Heart right ventricle (tissue), 16 donors: ENCODE results near the gene GMPPA. TPM values are rescaled to one million over a fixed set of nuclear protein-coding genes. Genes with fewer than 3 reads are reported as not detected.

Experiments used
- ATAC-seq, 8 donors: fragments of 200-7000 bp; cut with Tn5 transposase; one replicate each; pipeline ENCODE4 v1.9.1; 2020; ENCODE audit warnings: mild to moderate bottlenecking in 8 of 8, moderate library complexity in 8 of 8, moderate number of reproducible peaks in 1 of 8
- DNase-seq, 2 donors: peaks; one replicate each; pipeline ENCODE4 v3.0.0-alpha.2; 2020
- H3K27ac ChIP-seq, 10 donors: fragments of 200-600 bp; sonication (generic) in 2 of 10; one replicate each; pipeline versions ENCODE4 v1.5.0 to v1.8.0; 2020 to 2022; ENCODE audit warnings: mild to moderate bottlenecking in 3 of 10
- H3K27me3 ChIP-seq, 7 donors: fragments of 200-600 bp; one replicate each; pipeline ENCODE4 v1.8.0; 2021 to 2022; ENCODE audit warnings: mild to moderate bottlenecking in 2 of 7
- H3K36me3 ChIP-seq, 9 donors: fragments of 200-600 bp; sonication (generic) in 1 of 9; one replicate each; pipeline versions ENCODE4 v1.5.0 to v1.8.0; 2020 to 2022; ENCODE audit warnings: mild to moderate bottlenecking in 2 of 9
- H3K4me1 ChIP-seq, 9 donors: fragments of 200-600 bp; sonication (generic) in 1 of 9; one replicate each; pipeline versions ENCODE4 v1.5.0 to v1.8.0; 2020 to 2022; ENCODE audit warnings: mild to moderate bottlenecking in 4 of 9
- H3K4me3 ChIP-seq, 10 donors: fragments of 200-600 bp; sonication (generic) in 2 of 10; one replicate each; pipeline versions ENCODE4 v1.5.0 to v1.8.0; 2020 to 2022; ENCODE audit warnings: mild to moderate bottlenecking in 7 of 10, moderate library complexity in 2 of 10
- H3K9me3 ChIP-seq, 11 donors: fragments of 200-600 bp in 10 of 11; sonication (generic) in 2 of 11; one replicate each; pipeline versions ENCODE4 v1.5.0 to v1.8.0; 2013 to 2022; ENCODE audit warnings: mild to moderate bottlenecking in 2 of 11, control low read depth in 1 of 11, moderate library complexity in 1 of 11
- CTCF ChIP-seq, 9 donors: fragments of 200-600 bp; sonication (generic) in 2 of 9; IDR thresholded peaks; one replicate each; pipeline versions ENCODE4 v1.5.0 to v1.8.0; 2021 to 2022; ENCODE audit warnings: antibody characterized with exemption in 9 of 9, mild to moderate bottlenecking in 5 of 9, moderate library complexity in 1 of 9
- WGBS, 2 donors: extraction: QIAGEN DNeasy Blood & Tissue Kit; methylation state at CpG; one replicate each; pipeline ENCODE4 v1.1.7; 2013; ENCODE audit warnings: inconsistent platforms in 1 of 2; 5-methylcytosine and 5-hydroxymethylcytosine counted together
- intact Hi-C, 10 donors: fragments of 100-400 bp; cut with DNase I; formaldehyde crosslinking; loops; one replicate each; pipeline versions ENCODE4 v1.11.1 to v1.14.2; 2022
- polyA plus RNA-seq, 2 donors: library from polyadenylated mRNA; stranded (reverse); fragments of 200-250 nt; gene quantifications; one replicate each; pipeline ENCODE4 v1.2.3, GENCODE V29; 2013
- total RNA-seq, 10 donors: library from RNA; stranded (reverse); fragmentation: NEBNext Ultra II Directional in 3 of 10; extraction: Animal tissue kit (Norgen Biotek cat#: 25700) in 3 of 10; gene quantifications; one replicate each; pipeline versions ENCODE4 v1.2.1 to v1.2.4, GENCODE V29; 2021 to 2023
- donor health status: Arrhythmogenic right ventricular cardiomyopathy.
- donor health status: ischemic (EF 13 %, LVEDD 7.1; RV severe dilation, severe dysfunction).
- donor health status: healthy with polysubstance abuse.
- donor health status: DM: no; HTN: yes; CAD: no.
- donor health status: DM: no; HTN: no; CAD: no.
- donor health status: ischemic (EF 25% LVEDD 6.9; RV normal size, moderate dysfunction).
- donor health status: ischemic (EF 25% LVEDD 5.7; RV mildly dilated, moderate dysfunction).
- donor health status: healthy.
- donor health status: DM: yes; HTN: yes; CAD: no.
- donor health status: Ischemic cardiomyopathy.
- donor health status: ischemic (EF 35%, LVEDD 5.7; RV mildly dilated, moderate dysfunction).
- donor health status: nonischemic (EF 11% LVEDD 7.7; RV severe dilation, severe dysfunction).
- donor health status: DM: yes; HTN: yes; CAD: no.
- donor health status: PGD.
- donor health status: ischemic (EF 29% LVEDD 5.4; RV normal size, mild dysfunction).
- donor health status: nonischemic (EF 23%, LVEDD 6.1; RV moderate dilation, normal function).

The GMPPA gene
- total and polyA plus RNA-seq, 12 donors, result 15.8 to 48.6 (median 22.1) TPM

- intact Hi-C loops, result loop anchor here in 1 of 10 donors (5.0 kb wide), 1 partner anchor 36 kb away; no protein-coding TSS in a partner anchor
- Histone ChIP-seq H3K4me1 (peaks cover 0 to 52% (median 12%) of the 10 kb centered on the region in 9 donors), H3K36me3 (peaks cover 0 to 46% (median 0%) of the 10 kb centered on the region in 9 donors), H3K27me3 (peaks cover 0 to 57% (median 31%) of the 10 kb centered on the region in 7 donors), H3K27ac (peak overlapping the region in 5 of 10 donors; percentile 29 to 60 (median 41)), H3K4me3 (no peak overlapping the region), H3K9me3 (no peaks in the 10 kb centered on the region)
- DNase-seq (peak in 1 of 2 donors; percentile 45), ATAC-seq (peak in 4 of 8 donors; percentile 1 to 32 (median 12))
- 54 to 57% methylated on average over 14 of the region's 14 CpGs for WGBS, 2 donors
- TF ChIP-seq CTCF (IDR thresholded peaks at IDR 0.05), result no peak
Measured at GRCh38 chr2:219491278-219491963, 7.3 kb upstream of the GMPPA start.

DNA sequence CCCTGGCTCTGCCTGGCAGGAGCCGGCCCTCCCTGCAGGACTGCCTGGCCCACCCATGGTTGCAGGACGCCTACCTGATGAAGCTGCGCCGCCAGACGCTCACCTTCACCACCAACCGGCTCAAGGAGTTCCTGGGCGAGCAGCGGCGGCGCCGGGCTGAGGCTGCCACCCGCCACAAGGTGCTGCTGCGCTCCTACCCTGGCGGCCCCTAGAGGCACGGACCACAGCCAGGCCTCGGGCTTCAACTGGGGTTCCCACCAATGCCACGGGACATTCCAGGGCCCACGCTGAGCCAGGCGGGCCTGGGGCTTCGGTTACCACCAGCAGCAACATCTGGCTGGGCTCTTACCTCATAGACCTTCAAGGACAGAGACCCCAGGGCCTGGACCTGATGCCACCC is 6.1 kb upstream of the GMPPA start:
- intact Hi-C loops, result loop anchor here in 1 of 10 donors (5.0 kb wide), 1 partner anchor 35 kb away; no protein-coding TSS in a partner anchor

GRCh38 chr2:219493086-219493485 is 5.6 kb upstream of the GMPPA start:
- Histone ChIP-seq H3K4me1 (peaks cover 11 to 59% (median 28%) of the 10 kb centered on the region in 9 donors), H3K9me3 (no peaks in the 10 kb centered on the region), H3K27me3 (peaks cover 0 to 56% (median 31%) of the 10 kb centered on the region in 7 donors), H3K27ac (no peak overlapping the region), H3K4me3 (no peak overlapping the region), H3K36me3 (peaks cover 0 to 36% (median 0%) of the 10 kb centered on the region in 9 donors)
- DNase-seq (no peak), ATAC-seq (no peak)
- WGBS, 2 donors, result 92 to 99% methylated on average over 5 of the region's 5 CpGs
- intact Hi-C loops, result loop anchor here in 1 of 10 donors (5.0 kb wide), 1 partner anchor 34 kb away; no protein-coding TSS in a partner anchor
- no peak for TF ChIP-seq CTCF (IDR thresholded peaks at IDR 0.05)

More for the DNA sequence above, 6.1 kb upstream of the GMPPA start:
- Histone ChIP-seq H3K27me3 (peaks cover 0 to 57% (median 31%) of the 10 kb centered on the region in 7 donors), H3K36me3 (peaks cover 0 to 41% (median 0%) of the 10 kb centered on the region in 9 donors), H3K4me1 (peaks cover 9 to 63% (median 23%) of the 10 kb centered on the region in 9 donors), H3K9me3 (no peaks in the 10 kb centered on the region), H3K27ac (peak overlapping the region in 1 of 10 donors; percentile 51), H3K4me3 (no peak overlapping the region)
- DNase-seq (no peak), ATAC-seq (no peak)
- 69 to 70% methylated on average over 20 of the region's 20 CpGs for WGBS, 2 donors
- TF ChIP-seq CTCF (IDR thresholded peaks at IDR 0.05), result no peak

- 24 to 29% methylated on average over 10 of the region's 10 CpGs for WGBS, 2 donors
- Histone ChIP-seq H3K27me3 (peaks cover 0 to 56% (median 18%) of the 10 kb centered on the region in 7 donors), H3K4me1 (peaks cover 19 to 60% (median 42%) of the 10 kb centered on the region in 9 donors), H3K36me3 (peaks cover 0 to 21% (median 0%) of the 10 kb centered on the region in 9 donors), H3K4me3 (no peak overlapping the region), H3K9me3 (no peaks in the 10 kb centered on the region), H3K27ac (peak overlapping the region in 4 of 10 donors; percentile 42 to 75 (median 63))
- TF ChIP-seq CTCF (IDR thresholded peaks at IDR 0.05), result no peak
- ATAC-seq, result no peak
- DNase-seq, result no peak
- intact Hi-C loops, result loop anchor here in 2 of 10 donors (5.0 kb wide), 3 partner anchors 32 to 108 kb away; partner anchors contain the start of gene DNPEP (in 1 of the 2)
Measured at GRCh38 chr2:219494952-219495530, 3.6 kb upstream of the GMPPA start.
